Colonic mucosa (tissue), 4 donors: ENCODE data around the gene OR1S2. TPM values are rescaled to one million over a fixed set of nuclear protein-coding genes. Genes with fewer than 3 reads are reported as not detected.

Experiments
- DNase-seq: peaks from one replicate; pipeline ENCODE4 v3.0.0-alpha.2; 2020
- H3K27ac ChIP-seq: fragments of 200-600 bp; one replicate; pipeline ENCODE4 v1.8.0; 2021
- H3K27me3 ChIP-seq: fragments of 200-600 bp; one replicate; pipeline ENCODE4 v1.8.0; 2021
- H3K36me3 ChIP-seq: fragments of 200-600 bp; one replicate; pipeline ENCODE4 v1.8.0; 2021
- H3K4me1 ChIP-seq: fragments of 200-600 bp; one replicate; pipeline ENCODE4 v1.8.0; 2021; ENCODE audit warnings: mild to moderate bottlenecking
- H3K4me3 ChIP-seq: fragments of 200-600 bp; one replicate; pipeline ENCODE4 v1.8.0; 2021
- H3K9ac ChIP-seq, 2 donors: one replicate each; pipeline ENCODE4 v1.7.0; 2013; ENCODE audit warnings: control low read depth in 2 of 2, low read depth in 2 of 2, low read length in 2 of 2
- H3K9me3 ChIP-seq: fragments of 200-600 bp; one replicate; pipeline ENCODE4 v1.8.0; 2021
- CTCF ChIP-seq: fragments of 200-600 bp; IDR thresholded peaks from one replicate; pipeline ENCODE4 v1.8.0; 2022; ENCODE audit warnings: antibody characterized with exemption, mild to moderate bottlenecking
- intact Hi-C: fragments of 100-400 bp; cut with DNase I; formaldehyde crosslinking; loops from one replicate; pipeline ENCODE4 v1.14.1; 2022
- total RNA-seq, 2 donors: library from RNA; stranded (reverse); fragmentation: NEBNext Ultra II Directional in 1 of 2; extraction: Animal tissue kit (Norgen Biotek cat#: 25700) in 1 of 2; gene quantifications; one replicate each; pipeline ENCODE4 v1.2.1, GENCODE V29; 2021
- donor health status: healthy.
- donor health status: DM: no; HTN: no; CAD: no.
- donor health status: DM: no; HTN: no; CAD: no.

OR1S2 gene
- total RNA-seq, 2 donors from 2014 or later, result not detected

DNA sequence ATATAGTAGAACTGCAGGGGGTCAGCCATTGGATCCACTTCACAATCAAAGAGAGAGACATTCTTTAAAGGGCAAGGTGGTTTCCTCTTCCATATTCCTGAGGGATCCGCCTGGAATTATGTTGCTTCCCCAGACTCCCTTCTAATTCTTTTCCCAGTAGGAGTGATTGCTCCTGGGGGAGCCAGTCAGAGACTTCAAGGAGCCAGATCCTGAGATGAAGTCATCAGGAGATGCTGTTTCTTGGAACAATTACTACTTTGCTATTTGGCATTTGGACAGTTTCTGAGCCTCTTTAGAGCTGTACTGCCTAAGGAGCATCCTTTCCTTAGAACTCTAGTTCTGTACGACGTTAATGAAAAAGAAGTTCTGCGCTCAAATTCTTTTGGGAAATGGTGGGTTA is 17.0 kb downstream of the OR1S2 start:
- Histone ChIP-seq H3K27me3 (no peaks in the 10 kb centered on the region), H3K4me1 (no peaks in the 10 kb centered on the region), H3K4me3 (no peak overlapping the region), H3K36me3 (no peaks in the 10 kb centered on the region), H3K9me3 (no peaks in the 10 kb centered on the region), H3K27ac (no peak overlapping the region), H3K9ac (no peak overlapping the region)
- no peak for TF ChIP-seq CTCF
- no peak for DNase-seq
- intact Hi-C loops, result no loop called here

- intact Hi-C loops, result no loop called here
- Histone ChIP-seq H3K4me1 (no peaks in the 10 kb centered on the region), H3K9ac (no peak overlapping the region), H3K9me3 (no peaks in the 10 kb centered on the region), H3K36me3 (no peaks in the 10 kb centered on the region), H3K27me3 (no peaks in the 10 kb centered on the region), H3K27ac (no peak overlapping the region), H3K4me3 (no peak overlapping the region)
- TF ChIP-seq CTCF, result no peak
- no peak for DNase-seq
Measured at GRCh38 chr11:58179648-58180047, 24.3 kb downstream of the OR1S2 start.

GRCh38 chr11:58178444-58178843 is 25.5 kb downstream of the OR1S2 start:
- intact Hi-C loops, result no loop called here
- Histone ChIP-seq H3K36me3 (no peaks in the 10 kb centered on the region), H3K4me3 (no peak overlapping the region), H3K9ac (no peak overlapping the region), H3K4me1 (no peaks in the 10 kb centered on the region), H3K9me3 (no peaks in the 10 kb centered on the region), H3K27ac (no peak overlapping the region), H3K27me3 (no peaks in the 10 kb centered on the region)
- peak; percentile 34 for DNase-seq
- TF ChIP-seq CTCF, result no peak

GRCh38 chr11:58177409-58178054 is 26.4 kb downstream of the OR1S2 start:
- no peak overlapping the region for H3K9ac ChIP-seq

DNA sequence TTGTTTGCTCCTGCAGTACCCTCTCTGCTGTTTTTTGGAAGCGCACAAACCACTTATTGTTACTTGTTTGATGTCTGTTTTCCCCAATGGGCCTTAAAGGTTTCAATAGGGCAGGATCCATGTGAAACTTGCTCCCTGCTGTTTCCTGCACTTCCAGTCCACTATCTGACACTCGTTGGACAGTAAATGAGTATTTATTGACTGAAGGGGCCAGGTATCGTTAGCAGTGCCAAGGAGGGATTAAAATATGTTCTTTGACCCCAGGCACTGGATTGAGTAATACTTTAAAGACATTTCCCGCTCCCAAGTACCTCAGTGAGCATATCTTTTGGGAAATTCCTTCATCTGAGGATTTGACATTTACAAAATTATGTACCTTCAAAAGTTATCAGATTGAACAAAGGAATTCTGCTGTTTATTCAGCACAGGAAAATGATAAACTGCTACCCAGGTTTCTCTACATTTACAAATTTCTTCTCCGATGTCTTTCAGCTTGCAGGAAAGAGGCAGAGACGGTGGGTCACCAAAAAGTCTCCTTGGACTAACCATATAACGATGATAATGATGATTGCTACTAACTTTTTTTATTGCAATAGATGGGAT is 38.3 kb downstream of the OR1S2 start:
- H3K27ac ChIP-seq, result no peak overlapping the region
- H3K9ac ChIP-seq, result peak overlapping the region in 1 of 2 donors; percentile 19
- no peaks in the 10 kb centered on the region for H3K27me3 ChIP-seq
- intact Hi-C loops, result no loop called here
- peak; percentile 48 for DNase-seq
- no peaks in the 10 kb centered on the region for H3K4me1 ChIP-seq
- H3K9me3 ChIP-seq, result no peaks in the 10 kb centered on the region
- no peaks in the 10 kb centered on the region for H3K36me3 ChIP-seq
- no peak for TF ChIP-seq CTCF
- H3K4me3 ChIP-seq, result no peak overlapping the region

More at GRCh38 chr11:58177409-58178054, 26.4 kb downstream of the OR1S2 start:
- no peak for DNase-seq
- H3K4me3 ChIP-seq, result no peak overlapping the region
- H3K27ac ChIP-seq, result no peak overlapping the region
- no peaks in the 10 kb centered on the region for H3K27me3 ChIP-seq
- no peaks in the 10 kb centered on the region for H3K36me3 ChIP-seq
- no peaks in the 10 kb centered on the region for H3K9me3 ChIP-seq
- intact Hi-C loops, result no loop called here
- TF ChIP-seq CTCF, result no peak
- H3K4me1 ChIP-seq, result no peaks in the 10 kb centered on the region
